SJSA1 (cell line): Measurements from ENCODE around the gene KRTAP12-4. TPM values are rescaled to one million over a fixed set of nuclear protein-coding genes. Genes with fewer than 3 reads are reported as not detected.
A peak's percentile ranks its signal among the peaks of the same experiment; 100 is the strongest.
"Not testable (repeated sequence)": the region's sequence is repeated elsewhere in the genome, so short reads cannot be mapped to it uniquely, and the experiment has no call there.

Experiments
- DNase-seq, 2 experiments: peaks; one replicate each; pipeline ENCODE4 v3.0.0-alpha.2; 2015 to 2020; ENCODE audit warnings: low spot score in 2 of 2, low read depth in 1 of 2
- H3K27ac ChIP-seq: fragments of 250-450 bp; sonication (Bioruptor Pico); 2 replicates; pipeline ENCODE4 v1.5.1; 2020; ENCODE audit warnings: mild to moderate bottlenecking, moderate library complexity
- H3K27me3 ChIP-seq: fragments of 250-450 bp; sonication (Bioruptor Pico); replicated peaks from 2 replicates; pipeline ENCODE4 v1.5.1; 2020; ENCODE audit warnings: mild to moderate bottlenecking, moderate library complexity
- H3K36me3 ChIP-seq: fragments of 250-450 bp; sonication (Bioruptor Pico); 2 replicates; pipeline ENCODE4 v1.5.1; 2020; ENCODE audit warnings: mild to moderate bottlenecking
- H3K4me1 ChIP-seq: fragments of 250-450 bp; sonication (Bioruptor Pico); replicated peaks from 2 replicates; pipeline ENCODE4 v1.6.1; 2021; ENCODE audit warnings: mild to moderate bottlenecking
- H3K4me3 ChIP-seq: fragments of 250-450 bp; sonication (Bioruptor Pico); 2 replicates; pipeline ENCODE4 v1.5.1; 2020; ENCODE audit warnings: mild to moderate bottlenecking
- H3K9me3 ChIP-seq: fragments of 250-450 bp; sonication (Bioruptor Pico); replicated peaks from 2 replicates; pipeline ENCODE4 v1.5.1; 2020; ENCODE audit warnings: mild to moderate bottlenecking
- total RNA-seq: library from RNA; depleted of rRNA; stranded (reverse); fragments of >200 nt; shearing (Covaris generic); gene quantifications from 2 replicates; pipeline ENCODE4 v1.2.3, GENCODE V29; 2014

KRTAP12-4 gene
- total RNA-seq, 1 experiment from 2014 or later: not detected

- Histone ChIP-seq H3K27me3 (peaks cover 25% of the 10 kb centered on the region), H3K9me3 (peaks cover 4% of the 10 kb centered on the region; the same call in 1 of the 2 replicates), H3K36me3 (no peaks in the 10 kb centered on the region), H3K27ac (no peak overlapping the region), H3K4me1 (no peaks in the 10 kb centered on the region), H3K4me3 (no peak overlapping the region)
- DNase-seq: no peak
Measured at GRCh38 chr21:44695641-44696040, 41.2 kb upstream of the KRTAP12-4 start.

GRCh38 chr21:44695184-44695583 lies 40.7 kb upstream of the KRTAP12-4 start:
- peaks cover 20% of the 10 kb centered on the region for H3K27me3 ChIP-seq
- H3K4me3 ChIP-seq: no peak overlapping the region
- no peaks in the 10 kb centered on the region for H3K4me1 ChIP-seq
- peak in 1 of 2 experiments; percentile 38 for DNase-seq
- H3K9me3 ChIP-seq: peaks cover 4% of the 10 kb centered on the region; the same call in 1 of the 2 replicates
- no peak overlapping the region for H3K27ac ChIP-seq
- H3K36me3 ChIP-seq: no peaks in the 10 kb centered on the region

- no peaks in the 10 kb centered on the region for H3K4me1 ChIP-seq
- DNase-seq: no peak
- H3K36me3 ChIP-seq: no peaks in the 10 kb centered on the region
- H3K27me3 ChIP-seq: peaks cover 16% of the 10 kb centered on the region
- peaks cover 4% of the 10 kb centered on the region; the same call in 1 of the 2 replicates for H3K9me3 ChIP-seq
- H3K4me3 ChIP-seq: no peak overlapping the region
- no peak overlapping the region for H3K27ac ChIP-seq
Measured at GRCh38 chr21:44694776-44695175, 40.3 kb upstream of the KRTAP12-4 start.

DNA sequence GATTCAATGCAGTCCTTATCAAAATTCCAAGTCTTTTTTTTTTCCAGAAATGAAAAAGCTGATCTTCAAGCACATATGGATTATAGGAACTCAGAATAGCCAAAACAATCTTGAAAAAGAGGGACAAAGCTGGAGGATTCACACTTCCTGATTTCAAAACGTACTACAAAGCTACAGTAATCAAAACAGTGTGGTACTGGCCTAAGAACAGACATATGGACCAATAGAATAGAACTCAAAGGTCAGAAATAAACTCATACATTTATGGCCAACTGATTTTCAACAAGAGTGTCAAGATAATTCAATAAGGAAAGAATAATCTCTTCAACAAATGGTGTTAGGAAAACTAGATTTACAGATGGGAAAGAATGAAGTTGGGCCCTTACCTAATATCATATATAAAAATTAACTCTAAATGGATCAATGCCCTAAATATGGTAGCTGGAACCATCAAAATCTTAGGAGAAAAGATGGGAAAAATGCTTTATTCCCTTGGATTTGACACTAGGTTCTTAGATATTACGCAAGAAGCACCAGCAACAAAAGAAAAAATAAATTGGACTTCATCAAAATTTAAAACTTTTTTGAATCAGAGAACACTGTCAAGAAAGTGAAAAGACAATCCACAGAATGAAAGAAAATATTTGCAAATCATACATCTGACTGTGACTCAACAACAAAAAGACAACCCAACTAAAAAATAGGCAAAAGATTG lies 38.5 kb upstream of the KRTAP12-4 start:
- peaks cover 14% of the 10 kb centered on the region for H3K27me3 ChIP-seq
- DNase-seq: no peak
- H3K27ac ChIP-seq: no peak overlapping the region
- no peak overlapping the region for H3K4me3 ChIP-seq
- peaks cover 4% of the 10 kb centered on the region; the same call in 1 of the 2 replicates for H3K9me3 ChIP-seq
- no peaks in the 10 kb centered on the region for H3K36me3 ChIP-seq
- no peaks in the 10 kb centered on the region for H3K4me1 ChIP-seq

- no peak for DNase-seq
- Histone ChIP-seq H3K27me3 (peaks cover 24% of the 10 kb centered on the region), H3K4me1 (no peaks in the 10 kb centered on the region), H3K9me3 (peaks cover 4% of the 10 kb centered on the region; the same call in 1 of the 2 replicates), H3K4me3 (no peak overlapping the region), H3K27ac (no peak overlapping the region), H3K36me3 (no peaks in the 10 kb centered on the region)
Measured at GRCh38 chr21:44691686-44692085, 37.2 kb upstream of the KRTAP12-4 start.

DNA sequence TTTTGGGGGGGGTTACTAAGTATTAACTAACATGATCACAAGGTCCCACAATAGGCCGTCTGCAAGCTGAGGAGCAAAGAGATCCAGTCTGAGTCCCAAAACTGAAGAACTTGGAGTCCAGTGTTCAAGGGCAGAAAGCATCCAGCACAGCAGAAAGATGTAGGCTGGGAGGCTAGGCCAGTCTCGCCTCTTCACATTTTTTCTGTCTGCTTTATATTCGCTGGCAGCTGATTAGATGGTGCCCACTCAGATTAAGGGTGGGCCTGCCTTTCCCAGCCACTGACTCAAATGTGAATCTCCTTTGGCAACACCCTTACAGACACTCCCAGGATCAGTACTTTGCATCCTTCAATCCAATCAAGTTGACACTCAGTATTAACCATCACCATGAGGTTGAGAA lies 35.3 kb upstream of the KRTAP12-4 start:
- not testable (repeated sequence) for DNase-seq, H3K36me3 ChIP-seq, H3K9me3 ChIP-seq, H3K4me1 ChIP-seq, H3K4me3 ChIP-seq, H3K27ac ChIP-seq
- H3K27me3 ChIP-seq: peaks cover 31% of the 10 kb centered on the region

DNA sequence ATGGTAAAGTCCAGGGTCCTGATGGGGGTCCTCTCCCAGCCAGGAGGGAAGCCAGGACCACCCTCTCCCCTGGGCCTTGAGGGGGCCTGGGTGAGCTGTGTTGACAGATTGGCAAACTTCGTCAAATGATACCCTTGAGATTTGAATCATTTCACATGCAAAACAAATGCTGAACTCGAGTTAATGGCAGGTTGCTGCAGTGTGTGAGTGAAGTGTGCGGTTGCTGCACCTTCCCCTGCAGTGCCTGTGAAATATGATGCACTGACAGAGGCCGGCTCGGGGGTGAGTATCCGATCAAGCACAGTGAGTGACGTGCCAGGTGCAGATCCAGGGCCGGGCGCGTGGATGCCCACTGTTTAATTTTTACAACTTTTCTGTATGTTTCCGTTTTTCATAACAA lies 33.2 kb upstream of the KRTAP12-4 start:
- H3K27me3 ChIP-seq: peaks cover 50% of the 10 kb centered on the region

DNA sequence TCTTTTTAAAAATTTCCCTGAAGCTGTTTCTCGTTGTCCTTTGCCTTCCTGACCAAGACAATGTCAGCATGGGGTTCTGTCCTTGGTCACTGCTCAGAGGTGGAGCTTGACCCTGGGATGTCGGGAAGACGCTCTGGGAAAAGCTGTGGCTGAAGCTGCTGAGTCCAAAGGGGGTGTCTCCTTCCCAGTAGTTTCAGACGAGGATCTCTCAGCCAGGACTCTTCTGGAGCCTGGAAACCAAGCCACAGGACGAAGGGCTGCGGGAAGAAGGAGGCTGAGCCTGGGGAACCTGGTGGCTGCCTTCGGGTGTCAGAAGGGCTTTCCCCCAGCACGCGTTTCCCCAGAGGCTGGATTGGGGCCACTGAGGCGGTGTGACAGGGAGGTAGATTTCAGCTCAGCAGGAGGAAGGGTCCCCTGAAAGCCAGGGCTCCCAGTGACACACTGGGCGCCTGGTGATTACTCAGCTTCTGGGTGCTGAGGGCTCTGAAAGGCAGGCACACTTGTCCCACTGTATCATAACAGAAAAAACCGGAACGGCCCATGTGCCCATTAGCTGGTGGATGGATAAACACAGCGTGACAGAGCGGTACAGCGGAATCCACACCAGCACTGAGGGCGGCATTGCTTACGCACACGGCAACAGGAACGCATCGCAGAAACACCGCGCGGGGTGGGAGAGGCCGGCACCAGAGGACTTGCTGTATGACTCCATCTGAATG lies 32.5 kb upstream of the KRTAP12-4 start:
- peaks cover 54% of the 10 kb centered on the region for H3K27me3 ChIP-seq

More for the DNA sequence above, 33.2 kb upstream of the KRTAP12-4 start:
- no peaks in the 10 kb centered on the region for H3K36me3 ChIP-seq
- H3K9me3 ChIP-seq: no peaks in the 10 kb centered on the region; the same call in 1 of the 2 replicates
- no peak for DNase-seq
- H3K4me1 ChIP-seq: no peaks in the 10 kb centered on the region
- H3K4me3 ChIP-seq: no peak overlapping the region
- no peak overlapping the region for H3K27ac ChIP-seq

GRCh38 chr21:44686000-44686781 lies 31.7 kb upstream of the KRTAP12-4 start:
- H3K27ac ChIP-seq: no peak overlapping the region
- H3K9me3 ChIP-seq: no peaks in the 10 kb centered on the region; the same call in 1 of the 2 replicates
- H3K4me3 ChIP-seq: no peak overlapping the region
- no peaks in the 10 kb centered on the region for H3K36me3 ChIP-seq
- H3K27me3 ChIP-seq: peaks cover 54% of the 10 kb centered on the region
- no peaks in the 10 kb centered on the region for H3K4me1 ChIP-seq
- DNase-seq: no peak

More for the DNA sequence above, 32.5 kb upstream of the KRTAP12-4 start:
- Histone ChIP-seq H3K36me3 (no peaks in the 10 kb centered on the region), H3K27ac (no peak overlapping the region), H3K4me1 (no peaks in the 10 kb centered on the region), H3K4me3 (no peak overlapping the region), H3K9me3 (no peaks in the 10 kb centered on the region; the same call in 1 of the 2 replicates)
- no peak for DNase-seq

- peaks cover 59% of the 10 kb centered on the region for H3K27me3 ChIP-seq
- not testable (repeated sequence) for DNase-seq
Measured at GRCh38 chr21:44685050-44685449, 30.6 kb upstream of the KRTAP12-4 start.

GRCh38 chr21:44684483-44684882 lies 30.0 kb upstream of the KRTAP12-4 start:
- Histone ChIP-seq H3K4me1 (no peaks in the 10 kb centered on the region), H3K27ac (no peak overlapping the region), H3K36me3 (no peaks in the 10 kb centered on the region), H3K27me3 (peaks cover 59% of the 10 kb centered on the region), H3K9me3 (no peaks in the 10 kb centered on the region; the same call in 1 of the 2 replicates), H3K4me3 (no peak overlapping the region)
- no peak for DNase-seq

More at GRCh38 chr21:44685050-44685449, 30.6 kb upstream of the KRTAP12-4 start:
- H3K27ac ChIP-seq, H3K4me3 ChIP-seq, H3K9me3 ChIP-seq, H3K4me1 ChIP-seq, H3K36me3 ChIP-seq: not testable (repeated sequence)

GRCh38 chr21:44684077-44684476 lies 29.6 kb upstream of the KRTAP12-4 start:
- H3K4me3 ChIP-seq: no peak overlapping the region
- no peaks in the 10 kb centered on the region; the same call in 1 of the 2 replicates for H3K9me3 ChIP-seq
- no peaks in the 10 kb centered on the region for H3K4me1 ChIP-seq
- H3K36me3 ChIP-seq: no peaks in the 10 kb centered on the region
- no peak for DNase-seq
- H3K27me3 ChIP-seq: peaks cover 59% of the 10 kb centered on the region
- no peak overlapping the region for H3K27ac ChIP-seq

DNA sequence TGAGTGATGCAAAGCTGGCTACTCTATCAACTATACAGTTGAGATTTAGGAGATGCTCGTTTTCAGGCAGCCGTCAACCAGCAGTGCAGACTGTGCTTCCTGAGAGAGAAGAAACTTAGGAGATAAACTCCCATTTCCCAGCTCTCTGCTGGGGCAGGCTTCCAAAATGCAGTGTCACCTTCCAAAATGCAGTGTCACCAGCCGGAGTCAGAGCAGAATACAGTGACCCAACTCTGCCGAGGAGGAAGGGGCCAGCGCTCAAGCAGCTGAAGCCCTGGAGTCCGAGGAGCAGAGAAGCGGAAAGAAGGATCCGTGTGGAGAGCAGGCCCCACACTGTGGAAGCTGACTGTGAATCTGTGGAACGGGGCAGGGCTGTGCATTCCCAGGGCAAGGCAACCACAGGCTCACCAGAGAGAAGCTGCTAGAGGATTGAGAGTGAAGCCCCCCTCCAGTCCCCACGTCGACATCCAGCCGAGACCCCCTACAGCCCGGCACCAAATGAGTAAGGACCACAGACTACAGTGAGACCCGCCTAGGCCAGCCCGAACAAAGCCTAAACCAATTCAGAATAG lies 28.2 kb upstream of the KRTAP12-4 start:
- Histone ChIP-seq H3K9me3 (no peaks in the 10 kb centered on the region; the same call in 1 of the 2 replicates), H3K4me3 (no peak overlapping the region), H3K27ac (no peak overlapping the region), H3K4me1 (no peaks in the 10 kb centered on the region), H3K36me3 (no peaks in the 10 kb centered on the region), H3K27me3 (peaks cover 53% of the 10 kb centered on the region)
- DNase-seq: no peak
